GM12878 (cell line): Measurements from ENCODE around the gene SSR2. TPM values are rescaled to one million over a fixed set of nuclear protein-coding genes. Genes with fewer than 3 reads are reported as not detected.
A peak's percentile ranks its signal among the peaks of the same experiment; 100 is the strongest.

ENCODE experiments used
- ATAC-seq: fragments of 200-7000 bp; cut with Tn5 transposase; 3 replicates; pipeline ENCODE4 v1.9.1; 2020; ENCODE audit warnings: mild to moderate bottlenecking, moderate library complexity
- BruUV-seq: library from RNA; stranded (reverse); fragments of 400-500 nt; replicated peaks from 2 replicates; lab custom pipeline; 2021; lab: Mats Ljungman, UMichigan
- CTCF ChIA-PET: fragments of 300-600 bp; sonication (Branson Sonifier 250); formaldehyde crosslinking; extraction: SDS; loops from one replicate; lab custom pipeline; 2021; ENCODE audit warnings: inconsistent platforms; lab: Yijun Ruan, JAX
- POLR2A ChIA-PET: fragments of 350-600 bp; formaldehyde crosslinking; extraction: SDS; loops from one replicate; lab custom pipeline; 2021; ENCODE audit warnings: inconsistent platforms; lab: Charles Lee
- RAD21 ChIA-PET: fragments of 300-600 bp; sonication (Branson Sonifier 250); formaldehyde crosslinking; loops from one replicate; lab custom pipeline; 2023; ENCODE audit warnings: antibody characterized with exemption; ENCODE audit not compliant: unreplicated experiment; lab: Charles Lee
- SMC1A ChIA-PET: fragments of 300-600 bp; sonication (Branson Sonifier 250); formaldehyde crosslinking; loops from one replicate; lab custom pipeline; 2023; ENCODE audit not compliant: unreplicated experiment, uncharacterized antibody; lab: Charles Lee
- DNase-seq: peaks from one replicate; pipeline ENCODE4 v3.0.0-alpha.2; 2011; ENCODE audit warnings: low read depth, low spot score
- FAIRE-seq: peaks from 3 replicates; lab custom pipeline; 2011; peaks lifted over from hg19 to GRCh38; lab: Jason Lieb, UNC
- H2AFZ ChIP-seq: 2 replicates; pipeline ENCODE4 v1.6.0; 2011; ENCODE audit warnings: low read depth, low read length, control low read depth; ENCODE audit not compliant: control insufficient read depth
- H3K27ac ChIP-seq: 2 replicates; pipeline ENCODE4 v1.5.1; 2011; ENCODE audit warnings: control low read depth; ENCODE audit not compliant: control insufficient read depth, insufficient read depth
- H3K27me3 ChIP-seq, 2 experiments: replicated peaks in 1 of 2; 2 replicates each; pipeline versions ENCODE4 v1.6.0 to v1.6.1; 2011; ENCODE audit warnings: low read length in 1 of 2; ENCODE audit not compliant: control insufficient read depth in 2 of 2, insufficient read depth in 2 of 2
- H3K36me3 ChIP-seq, 2 experiments: 2 replicates each; pipeline ENCODE4 v1.5.1; 2011; ENCODE audit warnings: low read length in 1 of 2; ENCODE audit not compliant: control insufficient read depth in 2 of 2, insufficient read depth in 2 of 2
- H3K4me1 ChIP-seq: 2 replicates; pipeline ENCODE4 v1.6.1; 2011; ENCODE audit warnings: mild to moderate bottlenecking, low read length, moderate library complexity, mixed read lengths; ENCODE audit not compliant: control insufficient read depth, insufficient read depth
- H3K4me2 ChIP-seq: 2 replicates; pipeline ENCODE4 v1.6.0; 2011; ENCODE audit warnings: control low read depth; ENCODE audit not compliant: control insufficient read depth, insufficient read depth
- H3K4me3 ChIP-seq: fragments of 200-600 bp; sonication (generic); 2 replicates; pipeline ENCODE4 v1.5.1; 2016
- H3K79me2 ChIP-seq: 2 replicates; pipeline ENCODE4 v1.6.0; 2011; ENCODE audit warnings: low read length; ENCODE audit not compliant: control insufficient read depth, insufficient read depth
- H3K9ac ChIP-seq: 2 replicates; pipeline ENCODE4 v1.8.0; 2011; ENCODE audit warnings: low read length, control low read depth, mixed read lengths; ENCODE audit not compliant: control insufficient read depth, insufficient read depth
- H3K9me3 ChIP-seq: replicated peaks from 3 replicates; pipeline ENCODE4 v1.5.1; 2011; ENCODE audit warnings: mild to moderate bottlenecking, low read length; ENCODE audit not compliant: control insufficient read depth, insufficient read depth
- H4K20me1 ChIP-seq: 2 replicates; pipeline ENCODE4 v1.6.0; 2011; ENCODE audit not compliant: control insufficient read depth, insufficient read depth
- MAX ChIP-seq: IDR thresholded peaks from 2 replicates; pipeline ENCODE4 v1.6.1; 2012; ENCODE audit warnings: low read depth, low read length, improper control_type of control experiment
- MTA2 ChIP-seq: fragments of 450-650 bp; IDR thresholded peaks from 2 replicates; pipeline ENCODE4 v1.6.1; 2016; ENCODE audit warnings: low read depth, mild to moderate bottlenecking, moderate library complexity
- SMARCA5 ChIP-seq: fragments of 450-650 bp; IDR thresholded peaks from 2 replicates; pipeline ENCODE4 v1.6.1; 2017; ENCODE audit warnings: mild to moderate bottlenecking
- STAT3 ChIP-seq: IDR thresholded peaks from 2 replicates; pipeline ENCODE4 v1.6.1; 2011; ENCODE audit warnings: low read depth, low read length, improper control_type of control experiment
- WRNIP1 ChIP-seq: IDR thresholded peaks from 2 replicates; pipeline ENCODE4 v1.6.1; 2011; ENCODE audit warnings: low read depth, low read length, improper control_type of control experiment, borderline replicate concordance
- ZNF24 ChIP-seq: fragments of 450-650 bp; IDR thresholded peaks from 2 replicates; pipeline ENCODE4 v1.6.1; 2017; ENCODE audit warnings: antibody characterized with exemption, mild to moderate bottlenecking
- ZNF274 ChIP-seq: IDR thresholded peaks from one replicate; pipeline ENCODE4 v1.8.0; 2011; ENCODE audit not compliant: insufficient read length, insufficient read depth
- ZSCAN29 ChIP-seq: fragments of 450-650 bp; IDR thresholded peaks from 2 replicates; pipeline ENCODE4 v1.6.1; 2017; ENCODE audit warnings: mild to moderate bottlenecking, moderate library complexity
- WGBS: methylation state at CpG from one replicate; pipeline ENCODE4 v1.1.6; 2016; ENCODE audit warnings: low lambda C conversion rate; ENCODE audit not compliant: insufficient replicate concordance, insufficient coverage; ENCODE audit errors: missing lambda C conversion rate; 5-methylcytosine and 5-hydroxymethylcytosine counted together
- in situ Hi-C: fragments of 300-500 bp; cut with MboI; formaldehyde crosslinking; loops from 9 replicates; pipeline ENCODE4 v1.14.3; 2018; ENCODE audit warnings: mixed read lengths
- intact Hi-C: fragments of 100-400 bp; cut with micrococcal nuclease; formaldehyde crosslinking; loops from one replicate; pipeline ENCODE4 v1.14.2; 2022; ENCODE audit not compliant: unreplicated experiment
- polyA plus RNA-seq, 11 experiments: library from polyadenylated mRNA; depleted of rRNA in 4 of 11; unstranded in 6 of 11; stranded (reverse) in 5 of 11; fragments of >200 nt; fragmentation: Nextera tagmentation in 4 of 11; fragmentation: Illumina TruSeq in 1 of 11; extraction: Ambion mirVana in 4 of 11; extraction: Trizol in 1 of 11; gene quantifications; 1 replicate in 1 of 11; 2 replicates in 10 of 11; pipeline versions ENCODE4 v1.2.1 to v1.2.3, GENCODE V29; 2011 to 2016; ENCODE audit warnings: inconsistent platforms in 2 of 11, missing spikeins in 2 of 11, low read depth in 1 of 11
- total RNA-seq, 4 experiments: library from RNA; depleted of rRNA in 3 of 4; stranded (reverse); fragments of >200 nt in 3 of 4; fragmentation: Illumina TruSeq in 1 of 4; extraction: Trizol in 1 of 4; gene quantifications; 2 replicates each; pipeline versions ENCODE4 v1.2.1 to v1.2.3, GENCODE V29; 2013 to 2021
- TF ChIP-seq, protein P1 (sequence below): fragments of 450-650 bp; IDR thresholded peaks from 2 replicates; pipeline ENCODE4 v1.6.1; 2017; ENCODE audit warnings: antibody characterized with exemption, mild to moderate bottlenecking, moderate library complexity
- TF ChIP-seq, protein P2 (sequence below): IDR thresholded peaks from 2 replicates; pipeline ENCODE4 v1.6.1; 2011; ENCODE audit warnings: mild to moderate bottlenecking, low read depth, low read length, moderate library complexity; ENCODE audit not compliant: insufficient replicate concordance

SSR2 gene
- total and polyA plus RNA-seq, 10 of the 15 experiments (the other 5 are each of a cell fraction or from before 2014, with no cell fraction given), result 207 to 553 (median 315) TPM

DNA sequence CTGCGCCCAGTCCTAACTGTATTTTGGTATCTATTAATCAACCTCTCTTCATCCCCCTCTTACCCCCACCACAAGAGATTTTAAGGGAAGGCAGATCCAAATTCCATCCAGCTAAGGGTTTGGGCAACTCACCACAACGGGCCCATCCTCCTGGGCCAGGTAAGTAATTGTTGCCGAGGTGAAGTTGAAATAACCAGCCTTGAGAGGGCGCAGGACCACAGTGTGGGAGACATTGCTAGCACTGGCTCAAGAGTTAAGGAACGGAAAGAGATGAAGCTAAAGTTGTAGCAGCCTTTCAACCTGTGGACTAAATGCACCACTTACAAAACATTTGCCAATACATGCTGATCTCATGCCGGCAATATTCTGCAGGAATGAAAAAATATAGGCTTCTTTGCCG is 5.9 kb downstream of the SSR2 start:
- SMC1A ChIA-PET, result interaction anchor here (1.9 to 2.0 kb wide), 2 partner anchors 25 to 77 kb away, joined by 6 to 8 read pairs; no protein-coding TSS in a partner anchor
- Histone ChIP-seq H3K9ac (no peak overlapping the region), H3K4me1 (peaks cover 35% of the 10 kb centered on the region), H3K79me2 (peaks cover 12% of the 10 kb centered on the region), H3K9me3 (no peaks in the 10 kb centered on the region), H3K4me2 (no peak overlapping the region), H2AFZ (no peak overlapping the region), H4K20me1 (no peaks in the 10 kb centered on the region), H3K27me3 (no peaks in the 10 kb centered on the region), H3K4me3 (no peak overlapping the region)
- peak; percentile 47 for FAIRE-seq
- ATAC-seq, result no peak
- DNase-seq, result no peak
- in situ Hi-C loops (no loop called here), intact Hi-C loops (no loop called here)
- CTCF ChIA-PET, result interaction anchor here (1.8 to 2.5 kb wide), 2 partner anchors 52 to 77 kb away, joined by 8 to 11 read pairs; no protein-coding TSS in a partner anchor
- POLR2A ChIA-PET, result interaction anchor here (0.9 kb wide), 1 partner anchor 9 kb away, joined by 4 read pairs; no protein-coding TSS in a partner anchor
- 99% methylated on average over 7 of the region's 7 CpGs for WGBS
- TF ChIP-seq ZNF24, result no peak
- TF ChIP-seq SMARCA5, result no peak
- TF ChIP-seq, protein P1, sequence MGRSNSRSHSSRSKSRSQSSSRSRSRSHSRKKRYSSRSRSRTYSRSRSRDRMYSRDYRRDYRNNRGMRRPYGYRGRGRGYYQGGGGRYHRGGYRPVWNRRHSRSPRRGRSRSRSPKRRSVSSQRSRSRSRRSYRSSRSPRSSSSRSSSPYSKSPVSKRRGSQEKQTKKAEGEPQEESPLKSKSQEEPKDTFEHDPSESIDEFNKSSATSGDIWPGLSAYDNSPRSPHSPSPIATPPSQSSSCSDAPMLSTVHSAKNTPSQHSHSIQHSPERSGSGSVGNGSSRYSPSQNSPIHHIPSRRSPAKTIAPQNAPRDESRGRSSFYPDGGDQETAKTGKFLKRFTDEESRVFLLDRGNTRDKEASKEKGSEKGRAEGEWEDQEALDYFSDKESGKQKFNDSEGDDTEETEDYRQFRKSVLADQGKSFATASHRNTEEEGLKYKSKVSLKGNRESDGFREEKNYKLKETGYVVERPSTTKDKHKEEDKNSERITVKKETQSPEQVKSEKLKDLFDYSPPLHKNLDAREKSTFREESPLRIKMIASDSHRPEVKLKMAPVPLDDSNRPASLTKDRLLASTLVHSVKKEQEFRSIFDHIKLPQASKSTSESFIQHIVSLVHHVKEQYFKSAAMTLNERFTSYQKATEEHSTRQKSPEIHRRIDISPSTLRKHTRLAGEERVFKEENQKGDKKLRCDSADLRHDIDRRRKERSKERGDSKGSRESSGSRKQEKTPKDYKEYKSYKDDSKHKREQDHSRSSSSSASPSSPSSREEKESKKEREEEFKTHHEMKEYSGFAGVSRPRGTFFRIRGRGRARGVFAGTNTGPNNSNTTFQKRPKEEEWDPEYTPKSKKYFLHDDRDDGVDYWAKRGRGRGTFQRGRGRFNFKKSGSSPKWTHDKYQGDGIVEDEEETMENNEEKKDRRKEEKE, result no peak
- no peak for TF ChIP-seq MAX
- no peak for TF ChIP-seq ZNF274
- TF ChIP-seq ZSCAN29, result no peak
- TF ChIP-seq, protein P2, sequence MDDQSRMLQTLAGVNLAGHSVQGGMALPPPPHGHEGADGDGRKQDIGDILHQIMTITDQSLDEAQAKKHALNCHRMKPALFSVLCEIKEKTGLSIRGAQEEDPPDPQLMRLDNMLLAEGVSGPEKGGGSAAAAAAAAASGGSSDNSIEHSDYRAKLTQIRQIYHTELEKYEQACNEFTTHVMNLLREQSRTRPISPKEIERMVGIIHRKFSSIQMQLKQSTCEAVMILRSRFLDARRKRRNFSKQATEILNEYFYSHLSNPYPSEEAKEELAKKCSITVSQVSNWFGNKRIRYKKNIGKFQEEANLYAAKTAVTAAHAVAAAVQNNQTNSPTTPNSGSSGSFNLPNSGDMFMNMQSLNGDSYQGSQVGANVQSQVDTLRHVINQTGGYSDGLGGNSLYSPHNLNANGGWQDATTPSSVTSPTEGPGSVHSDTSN, result no peak
- no peak for TF ChIP-seq STAT3
- no peak for TF ChIP-seq WRNIP1
- no peak for TF ChIP-seq MTA2
- TF ChIP-seq, all 136 proteins: peak for 0
- Histone ChIP-seq H3K36me3 (peaks cover 13 to 23% of the 10 kb centered on the region in 2 experiments), H3K27ac (no peak overlapping the region)
- BruUV-seq, result no TSS peak
- RAD21 ChIA-PET, result interaction anchor here (1.4 kb wide), 1 partner anchor 25 kb away, joined by 3 read pairs; no protein-coding TSS in a partner anchor
